HG02588 (cell line): ENCODE data around the gene DPH1.
A peak's percentile ranks its signal among the peaks of the same experiment; 100 is the strongest.

Experiments used
- ATAC-seq: cut with Tn5 transposase; IDR thresholded peaks from one replicate; pipeline ENCODE4 v1.9.1; 2021; ENCODE audit warnings: mild to moderate bottlenecking, moderate library complexity; ENCODE audit not compliant: unreplicated experiment

The DPH1 gene

DNA sequence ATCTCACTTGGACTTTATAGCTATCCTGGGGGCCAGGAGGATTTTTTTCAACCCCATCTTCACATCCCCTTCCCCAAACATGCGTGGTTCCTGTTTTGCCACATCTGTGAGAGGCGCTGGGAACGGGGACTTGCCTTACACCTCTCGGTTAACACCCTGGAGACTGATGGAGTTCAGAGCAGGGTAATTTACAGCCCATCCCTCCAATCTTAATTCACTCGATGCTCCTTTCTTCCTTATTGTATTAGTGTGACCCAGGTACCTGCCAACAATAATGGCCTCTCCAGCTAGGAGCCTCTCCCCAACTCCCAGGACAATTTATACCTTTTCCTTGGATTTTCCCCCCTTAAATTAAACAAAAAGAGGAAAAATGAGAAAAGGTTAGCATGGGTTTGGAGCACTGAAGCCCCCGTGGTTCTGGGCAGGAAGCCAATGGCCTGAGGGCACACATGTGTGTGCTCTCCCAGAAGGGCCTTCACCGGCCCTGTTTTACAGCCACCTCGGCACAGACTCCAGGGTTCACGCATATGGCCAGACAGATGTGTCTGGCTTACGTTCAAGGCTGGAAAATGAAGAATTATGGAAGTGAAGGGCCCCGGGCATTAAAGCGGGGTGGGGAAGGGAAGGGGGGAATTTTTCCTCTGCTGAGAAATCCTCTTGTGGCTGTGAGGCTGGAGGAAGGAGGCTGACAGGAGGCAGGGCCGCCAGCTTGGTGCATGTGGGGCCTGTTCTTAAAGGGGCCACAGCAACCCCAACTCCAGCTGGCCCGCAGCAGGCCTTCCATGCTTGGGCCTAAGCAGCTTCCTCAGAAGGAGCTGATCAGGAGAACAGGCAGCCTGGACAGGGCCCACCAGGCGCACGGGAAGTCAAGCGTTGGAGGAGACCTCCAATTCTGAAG, 46.4 kb downstream of the DPH1 start:
- ATAC-seq: no peak

DNA sequence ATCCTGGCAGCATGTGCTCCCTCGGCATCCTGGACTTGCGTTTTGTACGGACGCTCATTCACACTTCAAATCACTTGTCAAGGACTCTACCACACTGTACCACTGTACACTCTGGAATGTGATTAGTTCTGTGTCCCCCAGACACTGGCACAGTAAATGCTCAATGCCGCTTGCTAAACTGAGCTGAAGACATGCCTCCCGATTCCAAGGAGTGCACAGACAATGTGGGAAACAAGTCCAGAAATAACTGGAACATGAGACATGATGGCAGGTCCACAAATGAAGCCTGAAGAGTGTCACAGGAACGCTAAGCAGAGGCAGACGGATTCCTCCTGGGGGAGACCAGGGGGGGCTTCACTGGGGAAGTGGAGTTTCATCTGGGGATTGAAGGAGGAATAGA, 47.1 kb downstream of the DPH1 start:
- no peak for ATAC-seq

DNA sequence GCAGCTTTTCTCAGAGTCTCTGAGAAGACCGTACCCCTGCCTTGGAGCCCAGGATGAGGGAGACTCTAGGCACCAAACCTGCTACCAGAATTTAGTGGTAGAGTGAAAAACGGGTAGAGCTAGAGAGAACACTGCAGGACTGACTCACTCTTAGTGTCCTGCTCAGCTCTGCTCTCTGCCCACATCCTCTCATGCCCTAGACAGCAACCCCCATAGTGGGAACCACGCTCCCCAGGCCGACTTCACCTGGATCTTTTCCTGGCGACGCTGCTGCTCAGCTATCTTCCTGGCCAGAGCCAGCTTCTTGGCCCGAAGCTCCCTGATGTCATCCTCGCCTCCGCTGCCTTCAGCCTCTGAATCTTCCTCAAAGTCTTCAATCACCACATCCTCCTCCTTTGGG, 51.6 kb downstream of the DPH1 start:
- no peak for ATAC-seq

DNA sequence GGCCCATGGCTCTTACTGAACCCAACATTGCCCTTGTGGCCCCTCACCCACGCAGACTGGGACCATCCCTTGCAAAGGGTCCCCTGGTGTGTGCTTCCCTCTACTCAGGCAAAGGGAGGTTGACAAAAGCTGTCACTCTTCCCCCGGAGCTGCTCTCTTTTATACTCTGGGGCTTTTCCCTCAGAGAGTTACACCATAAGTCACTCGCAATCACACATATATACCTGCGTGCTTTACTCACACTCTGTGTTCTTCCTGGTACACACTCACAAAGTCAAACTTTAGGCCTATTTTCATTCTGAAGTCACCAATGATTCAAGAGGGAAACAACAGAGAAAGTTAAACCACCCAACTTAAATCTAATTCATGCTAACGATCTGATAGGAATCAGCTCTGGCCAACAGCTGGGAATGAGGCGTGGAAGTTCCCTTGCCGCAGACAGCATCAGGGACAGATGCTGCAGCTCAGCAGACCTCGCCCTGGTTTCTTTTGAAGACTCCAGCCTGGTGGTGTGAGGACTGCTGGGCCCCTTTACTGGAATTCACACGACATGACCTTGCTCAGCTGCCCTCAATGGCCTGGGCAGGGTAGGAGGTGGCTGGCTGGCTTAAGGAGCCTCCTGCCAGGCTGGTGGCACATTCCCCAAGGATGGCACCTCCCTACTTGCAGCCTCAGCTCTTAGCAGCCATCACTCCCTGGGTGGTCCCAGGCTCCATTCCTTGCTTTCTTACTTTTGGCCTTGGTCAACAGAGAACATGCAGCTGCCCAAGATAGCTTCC, 52.2 kb downstream of the DPH1 start:
- no peak for ATAC-seq

DNA sequence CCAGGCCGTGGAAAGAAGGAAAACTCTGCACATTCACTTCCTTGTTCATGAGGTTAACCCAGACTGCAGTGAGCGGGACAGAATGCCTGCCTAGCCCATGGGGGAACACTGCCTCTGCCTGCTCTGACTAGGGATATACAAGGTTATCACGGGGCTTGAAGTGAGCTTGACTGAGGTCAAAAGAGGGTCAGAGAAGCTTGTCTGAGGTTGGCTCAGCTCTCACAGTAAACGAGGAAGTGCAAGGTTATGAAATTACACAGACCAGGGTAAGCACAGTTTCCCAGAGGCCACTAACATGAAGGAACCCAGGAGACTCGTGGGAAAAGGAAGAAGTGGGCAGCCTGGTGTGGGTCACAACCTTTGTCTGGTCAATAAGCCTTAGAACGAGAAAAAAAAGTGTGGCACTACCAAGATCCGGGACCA, 53.7 kb downstream of the DPH1 start:
- ATAC-seq: no peak

DNA sequence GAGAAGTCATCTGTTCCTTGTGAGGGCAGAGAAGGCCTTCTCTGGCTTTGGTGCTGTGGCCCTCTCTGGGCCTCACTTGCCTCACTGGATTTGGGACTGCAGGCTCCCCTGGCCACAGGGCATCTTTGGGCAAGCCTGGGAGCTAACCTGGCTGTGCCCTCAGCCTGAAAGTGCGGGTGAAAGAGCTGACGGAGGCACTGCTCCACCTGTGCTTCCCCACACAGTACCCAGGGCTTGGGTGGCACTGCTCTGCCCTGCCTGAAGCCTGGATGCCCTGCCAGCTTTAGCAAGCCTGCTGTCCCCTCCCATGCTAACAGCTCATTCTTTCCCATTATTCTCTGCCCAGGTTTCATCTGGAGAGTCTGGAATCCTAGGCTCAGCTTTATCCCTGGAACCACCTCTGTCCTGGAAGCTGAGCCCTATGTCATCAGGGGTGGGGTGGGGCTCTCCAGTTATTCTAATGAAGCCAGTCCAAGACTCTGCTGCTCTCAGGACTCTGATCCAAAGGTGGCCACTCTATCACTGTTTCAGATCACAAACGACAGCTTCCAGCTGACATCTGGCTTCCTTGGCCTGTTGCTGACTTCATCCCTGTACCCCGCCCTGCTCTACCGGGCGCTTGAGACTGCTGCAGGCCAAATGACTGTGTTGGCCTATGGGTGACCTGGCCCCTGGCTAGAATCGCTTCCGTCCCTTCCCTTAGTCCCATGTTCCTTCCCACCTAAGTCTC, 54.2 kb downstream of the DPH1 start:
- ATAC-seq: no peak

DNA sequence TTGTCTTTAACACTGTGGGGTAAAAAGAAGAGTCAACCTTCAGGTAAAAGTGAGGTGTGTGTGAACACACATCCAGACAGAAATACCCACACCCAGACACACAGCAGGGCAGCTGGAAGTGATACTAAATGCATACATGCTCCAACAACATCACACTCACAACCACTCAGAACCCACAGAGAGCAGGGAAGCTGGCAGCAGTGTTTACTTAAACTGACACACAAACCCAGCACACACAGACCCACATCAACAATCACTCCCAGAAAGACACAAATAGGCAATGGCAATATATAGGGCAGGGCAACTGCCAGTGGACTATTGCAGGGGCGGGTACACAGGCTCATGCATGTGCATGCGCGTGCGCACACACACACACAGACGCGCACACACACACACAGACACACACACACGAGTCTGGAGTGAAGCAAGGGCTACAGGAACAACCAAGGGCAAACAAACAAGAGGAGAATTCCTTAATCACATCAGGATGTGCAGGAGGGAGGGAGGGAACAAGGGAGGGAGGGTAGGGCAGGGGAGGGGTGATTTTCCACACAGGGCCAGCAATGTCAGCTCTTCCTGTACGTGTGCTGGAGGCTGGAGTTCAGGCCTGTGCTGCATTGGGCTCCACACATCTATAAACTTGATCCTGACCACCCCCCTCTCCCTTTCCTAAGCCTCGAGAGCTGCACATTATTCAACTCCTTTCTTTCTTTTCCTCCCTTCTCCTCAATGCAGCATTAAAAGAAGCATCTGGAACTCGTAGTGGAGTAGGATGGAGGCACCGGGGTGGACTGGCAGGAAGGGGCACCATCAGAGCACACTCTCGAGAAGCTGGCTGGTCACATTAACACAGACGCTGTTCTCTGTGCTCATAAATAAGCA, 55.1 kb downstream of the DPH1 start:
- no peak for ATAC-seq

DNA sequence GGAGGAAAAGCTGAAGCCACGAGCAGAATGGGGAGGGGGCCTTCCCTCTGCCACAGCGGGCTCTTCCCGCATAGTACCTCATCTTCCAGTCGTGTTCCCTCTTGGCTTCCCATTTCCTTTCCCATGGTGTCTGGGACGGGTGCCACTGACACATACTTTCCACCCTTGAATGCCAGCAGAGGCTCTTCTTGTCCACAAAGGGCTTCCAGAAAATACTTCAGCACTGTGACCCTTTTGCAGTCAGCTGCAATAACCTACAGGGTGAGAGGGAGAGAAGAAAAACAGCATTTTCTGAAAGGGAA, 55.6 kb downstream of the DPH1 start:
- no peak for ATAC-seq

DNA sequence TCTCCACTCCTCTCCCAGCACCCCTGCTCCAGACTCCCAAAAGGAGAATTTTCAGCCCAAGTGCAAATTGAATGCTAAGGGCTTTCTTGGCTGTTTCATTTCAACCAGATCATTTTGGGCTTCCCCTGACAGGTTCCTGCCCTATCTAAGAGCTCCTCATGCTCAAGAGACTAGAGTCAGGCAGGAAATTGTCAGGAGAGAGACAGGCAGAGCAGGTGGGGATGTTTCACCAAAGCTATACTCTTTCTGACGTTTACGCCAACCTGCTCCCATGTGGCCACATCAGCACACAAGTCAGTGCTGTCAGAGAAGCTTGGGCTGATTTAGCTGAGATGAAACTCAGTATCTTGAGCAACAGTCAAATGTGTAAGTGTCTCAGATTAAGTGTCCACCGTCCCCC, 56.4 kb downstream of the DPH1 start:
- ATAC-seq: no peak

DNA sequence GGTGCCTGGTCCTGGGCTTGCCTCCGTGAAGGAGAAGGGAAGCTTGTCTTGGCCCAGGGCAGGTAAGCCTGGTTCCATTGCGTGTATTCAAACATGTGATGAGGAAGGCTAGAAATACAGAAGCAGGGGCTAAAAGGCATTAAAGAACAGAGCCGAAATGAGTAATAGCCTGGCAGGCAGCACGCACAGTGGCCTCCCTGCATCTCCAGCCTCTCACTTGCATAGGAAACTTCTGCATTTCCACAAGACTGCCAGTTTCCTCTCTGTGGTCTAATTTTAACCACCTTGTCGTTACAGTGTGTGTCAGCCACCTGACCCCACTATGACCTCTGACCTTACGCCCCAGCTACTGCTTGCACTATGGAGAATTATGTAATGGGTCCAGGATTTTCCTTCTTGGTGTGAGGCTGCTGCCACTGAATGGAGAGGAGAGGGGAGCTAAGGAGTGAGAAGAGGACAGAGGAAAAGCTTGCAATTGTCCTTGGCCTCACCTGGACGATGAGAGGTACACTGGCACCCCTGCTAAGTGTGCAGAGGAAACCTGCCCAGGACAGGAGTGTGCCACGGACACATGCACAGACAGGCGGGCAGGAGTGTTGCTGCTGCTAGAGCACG, 57.8 kb downstream of the DPH1 start:
- peak; percentile 36 for ATAC-seq

DNA sequence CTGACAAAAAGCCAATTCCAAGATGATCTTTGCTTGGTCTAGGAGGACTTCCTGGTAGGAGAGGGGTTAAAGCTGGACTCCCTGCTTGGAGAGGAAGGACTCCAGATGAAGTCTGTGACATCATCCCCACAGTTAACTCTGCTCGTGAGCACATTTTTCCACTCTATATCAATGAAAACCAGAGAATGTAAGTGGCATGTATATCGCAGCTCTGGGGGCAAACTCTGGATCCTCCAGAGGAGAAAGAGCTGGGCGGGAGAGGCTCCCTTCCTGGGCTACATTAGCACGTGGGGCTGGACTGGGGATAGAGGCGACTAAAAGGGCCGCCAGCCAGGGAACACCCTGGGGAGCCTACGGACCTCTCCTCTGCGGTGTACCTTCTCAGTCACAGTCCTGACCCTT, 59.1 kb downstream of the DPH1 start:
- peak; percentile 19 for ATAC-seq

DNA sequence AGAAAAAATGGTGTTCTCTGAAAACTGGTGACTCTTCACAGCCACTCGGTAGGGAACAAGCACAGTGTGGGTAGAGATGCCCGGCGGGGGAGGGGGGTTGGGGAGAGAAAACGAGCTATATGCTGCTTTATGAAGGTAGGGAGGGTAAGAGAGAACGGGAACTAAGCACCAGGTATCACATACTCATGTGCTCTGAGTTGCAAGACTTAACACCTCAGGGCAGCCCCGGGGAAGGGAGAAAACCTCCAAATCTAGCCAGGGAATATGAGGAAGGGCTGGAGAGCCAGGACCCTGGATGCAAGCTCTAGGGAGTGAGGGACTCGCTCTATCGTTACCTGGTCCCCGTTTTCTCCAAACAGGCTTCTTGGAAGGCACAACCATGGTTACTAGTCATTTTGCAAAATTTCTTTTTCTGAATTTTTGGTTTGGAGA, 60.3 kb downstream of the DPH1 start:
- no peak for ATAC-seq

DNA sequence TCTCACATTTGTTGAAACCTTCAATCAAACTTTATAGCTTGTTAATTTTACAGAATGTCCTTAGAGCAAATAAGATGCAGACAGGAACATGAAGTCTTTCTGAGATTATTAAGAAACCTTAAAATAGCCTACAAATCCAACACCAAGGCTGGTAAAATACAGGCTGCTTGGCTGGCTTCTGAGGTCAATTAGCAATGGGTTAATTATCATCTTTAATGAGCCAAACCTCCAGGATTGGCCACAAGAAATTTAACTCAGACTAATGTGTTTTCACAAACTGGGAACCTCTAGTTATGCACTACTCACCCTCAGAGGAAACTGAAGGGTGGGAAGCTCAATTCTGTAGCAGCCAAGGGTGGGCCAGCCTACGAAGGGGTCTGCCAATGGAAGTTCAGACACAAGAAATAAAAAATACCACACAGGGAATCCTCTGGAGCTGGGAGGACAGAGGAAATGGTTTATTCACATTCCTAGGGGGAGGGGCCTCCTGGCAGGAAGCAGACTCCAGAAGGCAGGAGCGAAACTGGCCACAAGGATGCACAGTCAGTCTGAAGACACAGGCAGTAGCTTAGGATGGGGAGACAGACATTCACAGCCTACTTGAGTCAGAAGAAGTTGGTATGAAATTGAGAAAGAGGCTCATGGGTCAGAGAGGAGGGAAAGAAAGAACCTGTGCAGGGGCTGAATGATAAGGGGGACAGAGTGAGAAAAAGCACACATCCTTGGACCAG, 61.0 kb downstream of the DPH1 start:
- ATAC-seq: no peak

DNA sequence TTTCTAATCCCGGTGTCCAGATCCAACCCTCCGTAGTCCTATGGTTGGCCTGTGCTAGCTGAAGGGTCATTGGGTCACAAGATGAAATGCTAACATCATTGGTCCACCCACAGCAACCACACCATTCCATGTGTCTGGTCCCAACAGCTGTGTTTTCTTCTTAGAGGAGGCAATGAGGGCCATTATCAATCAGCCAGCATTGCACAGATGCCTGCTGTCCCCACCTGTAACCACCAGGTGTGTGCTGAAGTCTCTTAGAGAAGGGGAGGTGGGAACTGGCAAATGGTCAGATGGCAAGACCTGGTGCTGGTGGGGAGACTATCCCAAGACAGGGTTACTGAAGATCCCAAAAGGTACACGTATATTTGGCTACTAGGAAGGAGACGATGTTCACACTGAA, 62.3 kb downstream of the DPH1 start:
- ATAC-seq: no peak

DNA sequence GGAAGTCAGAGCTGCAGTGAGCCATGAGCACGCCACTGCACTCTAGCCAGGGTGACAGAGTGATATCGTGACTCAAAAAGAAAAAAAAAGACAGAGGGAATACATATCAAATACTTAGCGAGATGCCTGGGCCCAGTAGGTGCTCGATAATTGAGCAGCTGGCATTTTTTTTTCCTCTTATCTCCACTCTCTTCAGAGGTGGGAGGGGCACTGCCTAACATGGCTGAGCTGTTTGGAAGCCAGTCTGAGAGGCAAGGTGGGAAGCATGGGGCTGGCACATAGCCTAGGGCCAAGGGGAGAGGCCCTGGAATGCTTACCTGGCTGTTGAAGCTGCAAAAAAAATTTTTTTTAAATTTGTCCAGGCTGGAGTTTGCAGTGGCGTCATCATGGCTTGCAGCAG, 63.4 kb downstream of the DPH1 start:
- no peak for ATAC-seq
